ENCODE results near the gene LILRB5. TPM values are rescaled to one million over a fixed set of nuclear protein-coding genes. Genes with fewer than 3 reads are reported as not detected.
"Not testable (repeated sequence)": the region's sequence is repeated elsewhere in the genome, so short reads cannot be mapped to it uniquely, and the experiment has no call there.

LILRB5 gene
- total and polyA plus RNA-seq, 4 experiments from 2014 or later = 0.47 to 0.52 TPM; not detected in 2

DNA sequence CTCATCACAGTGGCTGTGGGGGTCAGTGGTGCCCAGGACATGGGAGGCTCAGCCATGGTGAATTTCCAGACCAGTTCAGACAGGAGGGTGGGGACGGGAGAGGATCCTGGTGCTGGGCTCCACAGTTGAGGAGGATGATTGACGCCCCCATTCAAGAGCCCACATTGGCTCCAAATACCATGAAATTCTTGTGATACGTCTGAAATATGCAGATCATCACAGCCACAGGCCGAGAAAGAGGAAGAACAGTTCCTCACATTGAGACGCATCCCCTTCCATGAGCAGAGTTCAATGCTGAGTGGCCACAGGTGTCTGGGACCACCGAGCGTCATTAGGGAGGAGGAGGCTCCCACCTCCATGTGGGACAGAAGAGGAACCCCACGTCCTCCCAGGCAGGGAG, 13.3 kb downstream of the LILRB5 start:
- H3K36me3 ChIP-seq (ENCODE audit: insufficient read depth, low read length); H3K27me3 ChIP-seq (ENCODE audit: insufficient read depth, low read length); DNase-seq; intact Hi-C loops (cut with micrococcal nuclease); H3K27ac Mint-ChIP-seq; H3K4me3 ChIP-seq (ENCODE audit: low read length in 2 of 2); H3K4me3 Mint-ChIP-seq; H3K27me3 Mint-ChIP-seq; H3K36me3 Mint-ChIP-seq; POLR2A ChIA-PET (ENCODE audit: partially characterized antibody); H3K9me3 ChIP-seq (ENCODE audit: control insufficient read depth in 1 of 2, low read length in 2 of 2); H3K27ac ChIP-seq (ENCODE audit: low read depth, low read length); CTCF ChIA-PET (ENCODE audit: partially characterized antibody); H3K9me3 Mint-ChIP-seq: not testable (repeated sequence)
- H3K4me1 ChIP-seq (ENCODE audit: insufficient read depth, low read length) = peaks cover 15% of the 10 kb centered on the region
- H3K4me1 Mint-ChIP-seq = peaks cover 6 to 16% (median 9%) of the 10 kb centered on the region in 4 donors

DNA sequence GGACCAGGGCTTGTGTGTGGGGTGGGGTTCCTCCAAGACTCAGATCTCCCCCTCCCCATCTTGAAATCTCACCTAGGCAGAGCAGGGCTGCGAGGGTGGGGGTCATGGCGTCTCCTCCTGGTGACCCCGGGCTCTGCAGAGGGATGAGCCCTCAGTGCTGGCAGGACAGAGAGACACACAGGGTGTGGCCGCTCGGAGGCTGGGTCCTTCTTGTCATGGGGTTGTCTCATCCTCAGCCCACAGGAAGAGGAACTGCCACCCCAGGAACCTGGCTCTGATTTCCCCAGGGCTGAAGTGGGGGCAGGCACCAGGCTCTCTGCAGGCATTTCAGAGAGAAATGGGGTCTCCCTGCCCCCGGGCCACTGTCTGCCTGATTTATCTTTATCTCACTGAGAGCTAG, 14.4 kb downstream of the LILRB5 start, which contains the start of gene LILRA6:
Gene LILRA6, minus strand, starts transcription at position 145 of the 400 bp plus-strand sequence.
- H3K9me3 ChIP-seq (ENCODE audit: control insufficient read depth in 1 of 2, low read length in 2 of 2); DNase-seq; H3K4me1 ChIP-seq (ENCODE audit: insufficient read depth, low read length); H3K36me3 Mint-ChIP-seq; CTCF ChIA-PET (ENCODE audit: partially characterized antibody); H3K9me3 Mint-ChIP-seq; intact Hi-C loops (cut with micrococcal nuclease); H3K27me3 ChIP-seq (ENCODE audit: insufficient read depth, low read length); H3K4me3 ChIP-seq (ENCODE audit: low read length in 2 of 2); H3K4me1 Mint-ChIP-seq; H3K27me3 Mint-ChIP-seq; H3K27ac ChIP-seq (ENCODE audit: low read depth, low read length); H3K36me3 ChIP-seq (ENCODE audit: insufficient read depth, low read length): not testable (repeated sequence)
- Mint-ChIP-seq H3K27ac (peak within 1 kb of the TSS in 1 of 7 donors; percentile 37), H3K4me3 (peak within 1 kb of the TSS in 1 of 8 donors; percentile 25)
- POLR2A ChIA-PET (ENCODE audit: partially characterized antibody) = interaction anchor here (1.4 kb wide), 1 partner anchor 53 kb away, joined by 3 read pairs; the partner anchor contains the start of gene MBOAT7

DNA sequence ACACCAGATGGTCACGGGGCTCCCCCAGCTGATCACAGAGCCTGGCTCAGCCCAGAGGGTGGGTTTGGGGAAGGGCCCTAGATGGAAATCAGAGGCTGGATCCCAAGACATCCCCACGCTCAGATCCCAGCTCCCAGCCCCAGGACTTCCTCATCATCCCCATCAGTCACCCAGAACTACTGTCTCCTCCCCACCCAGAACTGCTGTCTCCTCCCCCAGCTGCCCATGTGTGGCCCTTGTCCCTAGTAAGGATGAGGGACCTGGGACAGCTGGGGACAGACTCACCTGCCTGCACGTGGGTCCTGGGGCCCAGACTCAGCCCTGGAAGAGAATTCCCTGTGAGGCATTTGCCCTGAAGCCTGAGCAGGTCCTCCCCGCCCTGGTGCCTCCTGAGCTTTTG, 14.8 kb downstream of the LILRB5 start:
- H3K4me1 ChIP-seq (ENCODE audit: insufficient read depth, low read length); H3K27ac ChIP-seq (ENCODE audit: low read depth, low read length); H3K27ac Mint-ChIP-seq; H3K4me3 ChIP-seq (ENCODE audit: low read length in 2 of 2); H3K36me3 ChIP-seq (ENCODE audit: insufficient read depth, low read length); H3K27me3 Mint-ChIP-seq; H3K27me3 ChIP-seq (ENCODE audit: insufficient read depth, low read length); H3K4me3 Mint-ChIP-seq; H3K9me3 Mint-ChIP-seq; intact Hi-C loops (cut with micrococcal nuclease); H3K4me1 Mint-ChIP-seq; DNase-seq; H3K36me3 Mint-ChIP-seq; CTCF ChIA-PET (ENCODE audit: partially characterized antibody); H3K9me3 ChIP-seq (ENCODE audit: control insufficient read depth in 1 of 2, low read length in 2 of 2): not testable (repeated sequence)
- POLR2A ChIA-PET (ENCODE audit: partially characterized antibody) = interaction anchor here (1.4 kb wide), 1 partner anchor 53 kb away, joined by 3 read pairs; the partner anchor contains the start of gene MBOAT7

DNA sequence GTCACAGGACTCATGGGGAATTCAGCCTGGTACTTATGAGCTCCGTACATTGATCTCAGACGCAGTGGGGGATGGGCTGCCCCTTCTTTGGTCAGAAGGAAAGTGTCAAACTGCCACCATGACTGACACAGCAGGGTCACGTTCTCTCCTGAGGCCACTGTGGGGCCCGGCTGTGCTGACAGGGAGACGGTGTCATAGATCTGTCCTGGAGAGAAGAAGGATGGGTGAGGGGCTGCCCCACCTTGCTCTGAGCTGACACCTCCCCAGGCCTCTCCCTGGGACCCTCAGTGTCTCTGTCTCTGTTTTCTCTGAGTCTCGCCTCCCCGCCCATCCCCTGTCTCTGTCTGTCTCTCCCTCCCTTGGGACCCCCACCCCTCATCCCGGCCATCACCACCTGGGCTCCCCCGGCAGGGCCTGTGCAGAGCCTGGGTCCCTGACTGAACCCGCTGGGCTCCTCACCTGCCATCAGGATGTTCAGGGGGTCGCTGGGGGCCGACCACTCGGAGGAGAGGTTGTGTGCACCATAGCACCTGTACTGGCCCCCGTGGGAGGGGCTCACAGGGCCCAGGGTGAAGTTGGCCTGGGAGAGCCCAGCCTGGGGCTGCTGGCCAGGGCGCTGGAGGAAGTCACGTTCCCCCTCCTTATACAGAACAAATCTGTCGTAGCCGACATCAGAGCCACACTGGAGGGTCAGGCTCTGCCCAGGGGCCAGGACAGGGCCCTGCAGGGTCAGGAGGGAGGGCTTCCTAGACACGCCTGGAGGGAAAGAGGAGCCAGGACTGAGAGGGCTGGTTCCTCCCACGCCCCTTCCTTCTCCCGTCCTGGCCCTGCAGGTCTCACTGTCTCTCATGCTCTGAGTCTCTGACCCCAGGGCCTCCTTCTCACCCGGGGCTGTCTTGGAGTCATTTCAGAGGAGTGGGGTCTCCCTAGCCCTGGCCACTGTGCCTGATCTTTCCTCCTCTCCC, 16.4 kb downstream of the LILRB5 start:
- CTCF ChIA-PET (ENCODE audit: partially characterized antibody); H3K27me3 Mint-ChIP-seq; H3K27ac Mint-ChIP-seq; H3K9me3 ChIP-seq (ENCODE audit: control insufficient read depth in 1 of 2, low read length in 2 of 2); H3K4me3 ChIP-seq (ENCODE audit: low read length in 2 of 2); H3K36me3 Mint-ChIP-seq; intact Hi-C loops (cut with micrococcal nuclease); H3K4me1 Mint-ChIP-seq; H3K4me3 Mint-ChIP-seq; H3K4me1 ChIP-seq (ENCODE audit: insufficient read depth, low read length); H3K27ac ChIP-seq (ENCODE audit: low read depth, low read length); H3K9me3 Mint-ChIP-seq; POLR2A ChIA-PET (ENCODE audit: partially characterized antibody); H3K36me3 ChIP-seq (ENCODE audit: insufficient read depth, low read length); DNase-seq; H3K27me3 ChIP-seq (ENCODE audit: insufficient read depth, low read length): not testable (repeated sequence)

DNA sequence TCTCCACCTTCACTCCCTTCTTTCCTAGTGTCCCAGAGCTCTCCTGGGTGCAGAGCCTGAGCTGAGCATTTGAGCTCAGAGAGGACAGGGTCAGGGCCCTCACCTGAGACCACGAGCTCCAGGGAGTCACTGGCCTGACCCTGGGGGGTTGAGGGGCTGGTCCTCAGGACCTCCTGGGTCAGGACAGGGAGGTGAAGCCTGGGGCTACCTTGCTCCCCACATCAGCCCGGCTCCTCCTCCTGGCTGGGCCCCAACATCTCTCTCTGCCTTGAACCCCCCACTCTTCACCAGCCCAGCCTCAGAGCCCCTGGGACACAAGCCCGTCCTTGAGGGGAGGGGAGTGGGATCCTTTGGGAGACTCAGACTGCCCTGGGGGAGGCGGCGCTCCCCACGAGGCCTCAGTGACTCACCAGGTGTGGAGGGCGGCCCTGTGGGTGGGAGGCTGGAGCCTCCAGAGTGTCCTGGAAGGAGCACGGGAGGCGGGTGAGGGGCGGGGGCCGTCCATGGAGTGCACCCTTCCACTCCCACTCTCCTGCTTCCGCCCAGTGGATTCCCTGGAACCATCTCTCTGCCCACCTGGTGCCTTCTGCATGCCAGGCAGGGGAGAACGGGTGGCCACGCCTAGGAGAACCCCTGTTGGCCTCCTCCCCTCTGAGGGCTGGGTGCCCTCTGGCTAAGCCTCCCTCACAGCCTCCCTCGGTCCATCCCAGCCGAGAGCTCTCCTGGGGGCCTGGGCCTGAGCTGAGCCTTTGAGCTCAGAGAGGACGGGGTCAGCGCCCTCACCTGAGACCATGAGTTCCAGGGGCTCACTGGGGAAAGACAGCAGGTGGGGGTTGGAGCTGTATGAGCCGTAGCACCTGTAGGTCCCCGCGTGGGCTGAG, 17.3 kb downstream of the LILRB5 start:
- CTCF ChIA-PET (ENCODE audit: partially characterized antibody); H3K4me1 ChIP-seq (ENCODE audit: insufficient read depth, low read length); DNase-seq; H3K27ac ChIP-seq (ENCODE audit: low read depth, low read length); H3K4me3 Mint-ChIP-seq; H3K36me3 Mint-ChIP-seq; H3K27me3 Mint-ChIP-seq; H3K27ac Mint-ChIP-seq; POLR2A ChIA-PET (ENCODE audit: partially characterized antibody); H3K9me3 ChIP-seq (ENCODE audit: control insufficient read depth in 1 of 2, low read length in 2 of 2); H3K4me3 ChIP-seq (ENCODE audit: low read length in 2 of 2); H3K4me1 Mint-ChIP-seq; intact Hi-C loops (cut with micrococcal nuclease); H3K9me3 Mint-ChIP-seq; H3K36me3 ChIP-seq (ENCODE audit: insufficient read depth, low read length); H3K27me3 ChIP-seq (ENCODE audit: insufficient read depth, low read length): not testable (repeated sequence)

DNA sequence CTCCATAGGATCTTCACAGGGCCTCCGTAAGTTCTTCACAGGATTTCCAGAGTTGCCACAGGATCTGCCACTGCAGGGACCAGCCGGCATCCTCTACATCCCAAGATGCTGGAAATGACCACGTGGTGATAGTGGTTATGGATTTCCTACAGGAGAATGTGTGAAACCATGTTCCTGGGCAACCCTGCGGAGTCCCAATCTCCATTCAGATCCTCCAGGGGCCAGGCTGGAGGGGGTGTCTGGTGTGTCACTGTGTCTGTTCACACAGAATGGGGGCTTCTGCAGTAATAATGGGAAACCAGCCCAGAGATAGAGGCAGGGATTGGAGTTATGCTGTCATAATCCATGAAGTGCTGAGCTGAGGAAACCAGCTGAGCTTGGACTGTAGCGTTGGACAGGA, 23.1 kb downstream of the LILRB5 start:
- Mint-ChIP-seq H3K4me3 (no peak overlapping the region), H3K9me3 (no peaks in the 10 kb centered on the region), H3K27me3 (peaks cover 19 to 20% of the 10 kb centered on the region in 2 donors), H3K36me3 (no peaks in the 10 kb centered on the region), H3K27ac (no peak overlapping the region), H3K4me1 (peaks cover 0 to 7% (median 3%) of the 10 kb centered on the region in 4 donors)
- H3K36me3 ChIP-seq (ENCODE audit: insufficient read depth, low read length) = no peaks in the 10 kb centered on the region
- no peaks in the 10 kb centered on the region for H3K9me3 ChIP-seq (ENCODE audit: control insufficient read depth in 1 of 2, low read length in 2 of 2)
- H3K27me3 ChIP-seq (ENCODE audit: insufficient read depth, low read length) = no peaks in the 10 kb centered on the region
- peaks cover 6% of the 10 kb centered on the region for H3K4me1 ChIP-seq (ENCODE audit: insufficient read depth, low read length)
- intact Hi-C loops (cut with micrococcal nuclease) = no loop called here
- ChIA-PET POLR2A (ENCODE audit: partially characterized antibody) (no interaction called here), CTCF (ENCODE audit: partially characterized antibody) (no interaction called here)
- no peak for DNase-seq
- H3K4me3 ChIP-seq (ENCODE audit: low read length in 2 of 2) = no peak overlapping the region
- H3K27ac ChIP-seq (ENCODE audit: low read depth, low read length) = no peak overlapping the region

Data from CD4-positive, alpha-beta memory T cell (primary cell).